ENCODE measurements around the gene MAN2A1. TPM values are rescaled to one million over a fixed set of nuclear protein-coding genes. Genes with fewer than 3 reads are reported as not detected.

The MAN2A1 gene
- total RNA-seq, 1 experiment from 2014 or later, result 51.0 TPM

DNA sequence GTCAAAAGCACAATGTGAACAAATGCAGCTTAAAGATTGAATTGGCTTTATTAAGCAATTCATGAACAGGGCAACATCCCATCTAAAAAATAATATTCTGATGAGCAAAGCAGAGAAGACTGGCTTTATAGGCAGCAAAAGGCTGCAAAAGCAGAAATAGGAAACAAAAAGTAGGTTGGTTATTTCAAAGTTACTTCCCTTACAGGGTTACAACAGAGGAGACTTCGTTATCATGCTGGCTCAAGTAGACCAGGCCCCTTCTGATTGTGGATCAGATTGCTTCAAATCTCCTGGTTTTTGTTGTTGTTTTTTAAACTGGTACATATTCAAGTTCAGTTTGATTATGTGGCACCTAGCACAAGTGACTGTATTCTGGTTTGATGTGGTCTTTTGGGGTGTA is 73.1 kb downstream of the MAN2A1 start:
- Histone ChIP-seq H3K27ac (ENCODE audit: low read length) (no peak overlapping the region), H3K4me3 (ENCODE audit: low read depth in 2 of 2, low read length in 2 of 2) (no peak overlapping the region), H3K9me3 (ENCODE audit: control insufficient read depth, insufficient read depth, low read depth, low read length) (no peaks in the 10 kb centered on the region), H3K4me1 (ENCODE audit: control insufficient read depth, insufficient read depth, low read length) (no peaks in the 10 kb centered on the region; the same call in 1 of the 2 replicates), H3K27me3 (ENCODE audit: control insufficient read depth, insufficient read depth, low read length) (no peaks in the 10 kb centered on the region), H3K36me3 (ENCODE audit: control insufficient read depth, insufficient read depth, low read length) (no peaks in the 10 kb centered on the region)
- intact Hi-C loops (cut with micrococcal nuclease; ENCODE audit: unreplicated experiment) (no loop called here), in situ Hi-C loops (cut with HindIII; ENCODE audit: low pct_unique_long_range_greater_than_20kb, low sequenced_read_pairs) (no loop called here)
- no peak for ATAC-seq
- no peak for DNase-seq (ENCODE audit: low read depth, low spot score)
- POLR2A ChIA-PET, result no interaction called here
- TF ChIP-seq, protein P1, sequence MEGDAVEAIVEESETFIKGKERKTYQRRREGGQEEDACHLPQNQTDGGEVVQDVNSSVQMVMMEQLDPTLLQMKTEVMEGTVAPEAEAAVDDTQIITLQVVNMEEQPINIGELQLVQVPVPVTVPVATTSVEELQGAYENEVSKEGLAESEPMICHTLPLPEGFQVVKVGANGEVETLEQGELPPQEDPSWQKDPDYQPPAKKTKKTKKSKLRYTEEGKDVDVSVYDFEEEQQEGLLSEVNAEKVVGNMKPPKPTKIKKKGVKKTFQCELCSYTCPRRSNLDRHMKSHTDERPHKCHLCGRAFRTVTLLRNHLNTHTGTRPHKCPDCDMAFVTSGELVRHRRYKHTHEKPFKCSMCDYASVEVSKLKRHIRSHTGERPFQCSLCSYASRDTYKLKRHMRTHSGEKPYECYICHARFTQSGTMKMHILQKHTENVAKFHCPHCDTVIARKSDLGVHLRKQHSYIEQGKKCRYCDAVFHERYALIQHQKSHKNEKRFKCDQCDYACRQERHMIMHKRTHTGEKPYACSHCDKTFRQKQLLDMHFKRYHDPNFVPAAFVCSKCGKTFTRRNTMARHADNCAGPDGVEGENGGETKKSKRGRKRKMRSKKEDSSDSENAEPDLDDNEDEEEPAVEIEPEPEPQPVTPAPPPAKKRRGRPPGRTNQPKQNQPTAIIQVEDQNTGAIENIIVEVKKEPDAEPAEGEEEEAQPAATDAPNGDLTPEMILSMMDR (IDR thresholded peaks at IDR 0.05), result no peak
- CTCF ChIA-PET, result no interaction called here
- BruUV-seq (replicated peaks), result no TSS peak

DNA sequence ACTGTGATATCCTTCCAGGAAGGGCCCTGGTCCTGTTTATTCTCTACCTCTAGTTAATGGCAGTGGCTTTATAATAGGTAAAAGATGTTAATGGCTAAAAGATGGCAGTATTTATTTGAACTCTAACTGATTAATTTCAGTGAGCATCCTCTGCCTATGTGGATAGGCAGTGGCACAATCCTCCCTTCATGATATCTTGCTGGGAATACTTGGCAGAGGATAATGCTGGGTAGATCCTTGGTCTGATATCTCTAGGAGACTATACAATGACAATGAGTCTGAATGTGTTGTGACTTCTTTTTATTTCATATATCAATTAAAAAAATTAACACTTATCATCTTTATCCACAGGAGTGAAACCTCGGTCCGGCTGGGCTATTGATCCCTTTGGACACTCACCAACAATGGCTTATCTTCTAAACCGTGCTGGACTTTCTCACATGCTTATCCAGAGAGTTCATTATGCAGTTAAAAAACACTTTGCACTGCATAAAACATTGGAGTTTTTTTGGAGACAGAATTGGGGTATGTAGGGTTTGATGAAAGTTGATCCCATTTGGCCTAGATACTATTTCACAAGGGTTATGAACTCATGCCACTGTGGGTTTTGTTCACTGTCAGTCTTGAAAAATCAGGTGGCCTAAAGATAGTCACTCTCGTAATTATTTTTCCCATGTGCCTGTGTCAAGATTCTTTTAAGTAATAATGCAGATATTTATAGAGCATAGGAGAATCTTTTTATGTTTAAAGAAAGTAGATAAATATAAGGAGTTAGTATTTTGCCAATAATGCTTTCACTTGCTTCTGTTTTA is 77.7 kb downstream of the MAN2A1 start:
- in situ Hi-C loops (cut with HindIII; ENCODE audit: low pct_unique_long_range_greater_than_20kb, low sequenced_read_pairs), result no loop called here
- intact Hi-C loops (cut with micrococcal nuclease; ENCODE audit: unreplicated experiment), result no loop called here
- CTCF ChIA-PET, result no interaction called here
- H3K9me3 ChIP-seq (ENCODE audit: control insufficient read depth, insufficient read depth, low read depth, low read length), result no peaks in the 10 kb centered on the region
- no peak overlapping the region for H3K27ac ChIP-seq (ENCODE audit: low read length)
- H3K36me3 ChIP-seq (ENCODE audit: control insufficient read depth, insufficient read depth, low read length), result no peaks in the 10 kb centered on the region; the same call in 1 of the 2 replicates
- no peak for TF ChIP-seq SIN3A (IDR thresholded peaks at IDR 0.05; ENCODE audit: borderline replicate concordance, insufficient read depth, low read depth, low read length)
- no peak for TF ChIP-seq POLR2AphosphoS5 (IDR thresholded peaks at IDR 0.05; ENCODE audit: low read depth, low read length)
- TF ChIP-seq, protein P2, sequence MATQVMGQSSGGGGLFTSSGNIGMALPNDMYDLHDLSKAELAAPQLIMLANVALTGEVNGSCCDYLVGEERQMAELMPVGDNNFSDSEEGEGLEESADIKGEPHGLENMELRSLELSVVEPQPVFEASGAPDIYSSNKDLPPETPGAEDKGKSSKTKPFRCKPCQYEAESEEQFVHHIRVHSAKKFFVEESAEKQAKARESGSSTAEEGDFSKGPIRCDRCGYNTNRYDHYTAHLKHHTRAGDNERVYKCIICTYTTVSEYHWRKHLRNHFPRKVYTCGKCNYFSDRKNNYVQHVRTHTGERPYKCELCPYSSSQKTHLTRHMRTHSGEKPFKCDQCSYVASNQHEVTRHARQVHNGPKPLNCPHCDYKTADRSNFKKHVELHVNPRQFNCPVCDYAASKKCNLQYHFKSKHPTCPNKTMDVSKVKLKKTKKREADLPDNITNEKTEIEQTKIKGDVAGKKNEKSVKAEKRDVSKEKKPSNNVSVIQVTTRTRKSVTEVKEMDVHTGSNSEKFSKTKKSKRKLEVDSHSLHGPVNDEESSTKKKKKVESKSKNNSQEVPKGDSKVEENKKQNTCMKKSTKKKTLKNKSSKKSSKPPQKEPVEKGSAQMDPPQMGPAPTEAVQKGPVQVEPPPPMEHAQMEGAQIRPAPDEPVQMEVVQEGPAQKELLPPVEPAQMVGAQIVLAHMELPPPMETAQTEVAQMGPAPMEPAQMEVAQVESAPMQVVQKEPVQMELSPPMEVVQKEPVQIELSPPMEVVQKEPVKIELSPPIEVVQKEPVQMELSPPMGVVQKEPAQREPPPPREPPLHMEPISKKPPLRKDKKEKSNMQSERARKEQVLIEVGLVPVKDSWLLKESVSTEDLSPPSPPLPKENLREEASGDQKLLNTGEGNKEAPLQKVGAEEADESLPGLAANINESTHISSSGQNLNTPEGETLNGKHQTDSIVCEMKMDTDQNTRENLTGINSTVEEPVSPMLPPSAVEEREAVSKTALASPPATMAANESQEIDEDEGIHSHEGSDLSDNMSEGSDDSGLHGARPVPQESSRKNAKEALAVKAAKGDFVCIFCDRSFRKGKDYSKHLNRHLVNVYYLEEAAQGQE (IDR thresholded peaks at IDR 0.05; ENCODE audit: insufficient read depth in 1 of 2, low read depth in 2 of 2, low read length in 1 of 2), result no peak
- TF ChIP-seq TCF7L2 (IDR thresholded peaks at IDR 0.05; ENCODE audit: low read depth, low read length), result no peak
- TF ChIP-seq, protein P1 (IDR thresholded peaks at IDR 0.05), result no peak
- no peaks in the 10 kb centered on the region for H3K4me1 ChIP-seq (ENCODE audit: control insufficient read depth, insufficient read depth, low read length)
- DNase-seq (ENCODE audit: low read depth, low spot score) (no peak), ATAC-seq (no peak)
- POLR2A ChIA-PET, result no interaction called here
- no peak overlapping the region for H3K4me3 ChIP-seq (ENCODE audit: low read depth in 2 of 2, low read length in 2 of 2)
- no TSS peak for BruUV-seq (replicated peaks)
- H3K27me3 ChIP-seq (ENCODE audit: control insufficient read depth, insufficient read depth, low read length), result no peaks in the 10 kb centered on the region

Data from Panc1 (cell line).